WTC11 (cell line): ENCODE measurements around the gene FBXO47. TPM values are rescaled to one million over a fixed set of nuclear protein-coding genes. Genes with fewer than 3 reads are reported as not detected.
"Not testable (repeated sequence)": the region's sequence is repeated elsewhere in the genome, so short reads cannot be mapped to it uniquely, and the experiment has no call there.

Experiments used
- ATAC-seq: fragments of 200-7000 bp; cut with Tn5 transposase; 2 replicates; pipeline ENCODE4 v1.10.0; 2021; ENCODE audit warnings: mild to moderate bottlenecking, moderate library complexity
- CTCF ChIA-PET: fragments of 300-600 bp; sonication (Branson Sonifier 250); formaldehyde crosslinking; loops from one replicate; lab custom pipeline; 2021; ENCODE audit warnings: antibody characterized with exemption; lab: Charles Lee
- POLR2A ChIA-PET: fragments of 350-600 bp; sonication (Branson Sonifier 250); formaldehyde crosslinking; loops from one replicate; lab custom pipeline; 2021; ENCODE audit warnings: antibody characterized with exemption; lab: Charles Lee
- DNase-seq: peaks from one replicate; pipeline ENCODE4 v3.0.0; 2021; ENCODE audit warnings: low spot score
- H3K27ac Mint-ChIP-seq: 2 replicates; pipeline ENCODE4 v1.8.0; 2021; ENCODE audit warnings: mixed read lengths
- H3K27me3 Mint-ChIP-seq: 2 replicates; pipeline ENCODE4 v1.8.0; 2021; ENCODE audit warnings: low read depth, mild to moderate bottlenecking, moderate library complexity, mixed read lengths
- H3K36me3 Mint-ChIP-seq: 2 replicates; pipeline ENCODE4 v1.8.0; 2021; ENCODE audit warnings: mixed read lengths
- H3K4me1 Mint-ChIP-seq: 2 replicates; pipeline ENCODE4 v1.8.0; 2022; ENCODE audit warnings: mixed read lengths
- H3K4me3 Mint-ChIP-seq: 2 replicates; pipeline ENCODE4 v1.8.0; 2021; ENCODE audit warnings: mild to moderate bottlenecking, moderate library complexity, mixed read lengths
- H3K9me3 Mint-ChIP-seq: 2 replicates; pipeline ENCODE4 v1.8.0; 2021; ENCODE audit warnings: mixed read lengths
- CBFB ChIP-seq: sonication (generic); formaldehyde crosslinking; IDR thresholded peaks from 2 replicates; pipeline ENCODE4 v1.8.1; 2022; ENCODE audit warnings: mild to moderate bottlenecking, low read depth, missing genetic modification reagents
- E2F4 ChIP-seq: sonication (generic); formaldehyde crosslinking; IDR thresholded peaks from 2 replicates; pipeline ENCODE4 v1.8.1; 2022; ENCODE audit warnings: low read depth, mild to moderate bottlenecking, moderate library complexity, missing genetic modification reagents, borderline replicate concordance
- ESRRA ChIP-seq: sonication (generic); formaldehyde crosslinking; IDR thresholded peaks from 2 replicates; pipeline ENCODE4 v1.8.1; 2022; ENCODE audit warnings: mild to moderate bottlenecking, missing genetic modification reagents, borderline replicate concordance
- FOXJ3 ChIP-seq: sonication (generic); formaldehyde crosslinking; IDR thresholded peaks from 2 replicates; pipeline ENCODE4 v1.9.0; 2021; ENCODE audit warnings: missing genetic modification reagents, mild to moderate bottlenecking, borderline replicate concordance
- FOXK1 ChIP-seq: sonication (generic); formaldehyde crosslinking; IDR thresholded peaks from 2 replicates; pipeline ENCODE4 v1.8.0; 2022; ENCODE audit warnings: mild to moderate bottlenecking, moderate library complexity, missing genetic modification reagents
- IRF1 ChIP-seq: sonication (generic); formaldehyde crosslinking; IDR thresholded peaks from 2 replicates; pipeline ENCODE4 v1.8.0; 2023; ENCODE audit warnings: missing genetic modification reagents
- JUN ChIP-seq: sonication (generic); formaldehyde crosslinking; IDR thresholded peaks from 2 replicates; pipeline ENCODE4 v1.8.0; 2023; ENCODE audit warnings: mild to moderate bottlenecking, missing genetic modification reagents
- NFYB ChIP-seq: sonication (generic); formaldehyde crosslinking; conservative IDR thresholded peaks from 2 replicates; pipeline ENCODE4 v1.8.0; 2022; ENCODE audit warnings: low read depth, missing genetic modification reagents
- NR2C2 ChIP-seq: sonication (generic); formaldehyde crosslinking; IDR thresholded peaks from 2 replicates; pipeline ENCODE4 v1.8.0; 2022; ENCODE audit warnings: mild to moderate bottlenecking, missing genetic modification reagents
- OVOL2 ChIP-seq: fragments of 250-450 bp; sonication (Bioruptor Pico); IDR thresholded peaks from 2 replicates; pipeline ENCODE4 v1.9.0; 2021; ENCODE audit warnings: mild to moderate bottlenecking, borderline replicate concordance
- PRRX2 ChIP-seq: fragments of 250-450 bp; sonication (Bioruptor Pico); IDR thresholded peaks from 2 replicates; pipeline ENCODE4 v1.8.0; 2021; ENCODE audit warnings: mild to moderate bottlenecking
- SP1 ChIP-seq: sonication (generic); formaldehyde crosslinking; conservative IDR thresholded peaks from 2 replicates; pipeline ENCODE4 v1.8.1; 2022; ENCODE audit warnings: missing genetic modification reagents
- TEAD4 ChIP-seq: sonication (generic); formaldehyde crosslinking; IDR thresholded peaks from 2 replicates; pipeline ENCODE4 v1.8.0; 2022; ENCODE audit warnings: mild to moderate bottlenecking, missing genetic modification reagents
- TP53 ChIP-seq: sonication (generic); formaldehyde crosslinking; IDR thresholded peaks from 2 replicates; pipeline ENCODE4 v1.8.1; 2023; ENCODE audit warnings: mild to moderate bottlenecking, missing genetic modification reagents
- USF2 ChIP-seq: sonication (generic); formaldehyde crosslinking; IDR thresholded peaks from 2 replicates; pipeline ENCODE4 v1.8.1; 2023; ENCODE audit warnings: mild to moderate bottlenecking, missing genetic modification reagents, moderate library complexity
- ZBTB21 ChIP-seq: sonication (generic); formaldehyde crosslinking; IDR thresholded peaks from 2 replicates; pipeline ENCODE4 v1.8.1; 2023; ENCODE audit warnings: mild to moderate bottlenecking, missing genetic modification reagents, borderline replicate concordance
- ZNF121 ChIP-seq: sonication (generic); formaldehyde crosslinking; IDR thresholded peaks from 2 replicates; pipeline ENCODE4 v1.8.0; 2023; ENCODE audit warnings: missing genetic modification reagents
- ZNF396 ChIP-seq: fragments of 250-450 bp; sonication (Bioruptor Pico); IDR thresholded peaks from 2 replicates; pipeline ENCODE4 v1.8.0; 2021; ENCODE audit warnings: mild to moderate bottlenecking, moderate library complexity, borderline replicate concordance
- ZNF416 ChIP-seq: fragments of 250-450 bp; sonication (Bioruptor Pico); IDR thresholded peaks from 2 replicates; pipeline ENCODE4 v1.9.0; 2021; ENCODE audit warnings: mild to moderate bottlenecking, inconsistent platforms
- total RNA-seq: library from RNA; stranded (reverse); gene quantifications from 3 replicates; pipeline ENCODE4 v1.2.3, GENCODE V29; 2021
- TF ChIP-seq, protein P1 (sequence below): sonication (generic); formaldehyde crosslinking; IDR thresholded peaks from 2 replicates; pipeline ENCODE4 v1.8.0; 2022; ENCODE audit warnings: mild to moderate bottlenecking, missing genetic modification reagents
- TF ChIP-seq, protein P2 (sequence below): sonication (generic); formaldehyde crosslinking; IDR thresholded peaks from 2 replicates; pipeline ENCODE4 v1.8.1; 2022; ENCODE audit warnings: mild to moderate bottlenecking, moderate library complexity, missing genetic modification reagents
- TF ChIP-seq, protein P3 (sequence below): sonication (generic); formaldehyde crosslinking; conservative IDR thresholded peaks from 2 replicates; pipeline ENCODE4 v1.8.1; 2022; ENCODE audit warnings: mild to moderate bottlenecking, missing genetic modification reagents

The FBXO47 gene
- total RNA-seq, 1 experiment from 2014 or later: not detected

GRCh38 chr17:38978180-38978579 is 11.0 kb upstream of the FBXO47 start (continued):
- TF ChIP-seq FOXJ3 (CRISPR knock-in tag) (no peak), PRRX2 (CRISPR knock-in tag) (no peak), OVOL2 (no peak), ZNF416 (CRISPR knock-in tag) (no peak), ESRRA (CRISPR knock-in tag) (no peak)
- TF ChIP-seq, protein P1, sequence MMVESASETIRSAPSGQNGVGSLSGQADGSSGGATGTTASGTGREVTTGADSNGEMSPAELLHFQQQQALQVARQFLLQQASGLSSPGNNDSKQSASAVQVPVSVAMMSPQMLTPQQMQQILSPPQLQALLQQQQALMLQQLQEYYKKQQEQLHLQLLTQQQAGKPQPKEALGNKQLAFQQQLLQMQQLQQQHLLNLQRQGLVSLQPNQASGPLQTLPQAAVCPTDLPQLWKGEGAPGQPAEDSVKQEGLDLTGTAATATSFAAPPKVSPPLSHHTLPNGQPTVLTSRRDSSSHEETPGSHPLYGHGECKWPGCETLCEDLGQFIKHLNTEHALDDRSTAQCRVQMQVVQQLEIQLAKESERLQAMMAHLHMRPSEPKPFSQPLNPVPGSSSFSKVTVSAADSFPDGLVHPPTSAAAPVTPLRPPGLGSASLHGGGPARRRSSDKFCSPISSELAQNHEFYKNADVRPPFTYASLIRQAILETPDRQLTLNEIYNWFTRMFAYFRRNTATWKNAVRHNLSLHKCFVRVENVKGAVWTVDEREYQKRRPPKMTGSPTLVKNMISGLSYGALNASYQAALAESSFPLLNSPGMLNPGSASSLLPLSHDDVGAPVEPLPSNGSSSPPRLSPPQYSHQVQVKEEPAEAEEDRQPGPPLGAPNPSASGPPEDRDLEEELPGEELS (CRISPR knock-in tag): no peak

DNA sequence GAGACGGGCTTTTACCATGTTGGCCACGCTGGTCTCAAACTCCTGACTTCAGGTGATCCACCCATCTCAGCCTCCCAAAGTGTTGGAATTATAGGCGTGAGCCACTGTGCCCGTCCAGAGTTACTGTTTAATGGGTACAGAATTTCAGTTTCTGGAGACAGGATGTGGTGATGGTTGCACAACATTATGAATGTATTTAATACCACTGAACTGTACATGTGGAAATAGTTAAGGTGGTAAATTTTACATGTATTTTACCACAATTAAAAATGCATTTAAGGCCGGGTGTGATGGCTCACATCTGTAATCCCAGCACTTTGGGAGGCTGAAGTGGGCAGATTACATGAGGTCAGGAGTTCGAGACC is 9.0 kb upstream of the FBXO47 start:
- H3K27ac Mint-ChIP-seq: not testable (repeated sequence)

GRCh38 chr17:38970804-38971203 is 3.6 kb upstream of the FBXO47 start:
- POLR2A ChIA-PET: no interaction called here
- no peak overlapping the region for H3K4me3 Mint-ChIP-seq
- no peak for DNase-seq
- H3K4me1 Mint-ChIP-seq: peaks cover 18% of the 10 kb centered on the region
- no peak overlapping the region for H3K27ac Mint-ChIP-seq
- TF ChIP-seq E2F4 (CRISPR knock-in tag) (no peak), TP53 (CRISPR knock-in tag) (no peak), CBFB (CRISPR knock-in tag) (no peak), NR2C2 (CRISPR knock-in tag) (no peak), NFYB (CRISPR knock-in tag) (no peak), USF2 (CRISPR knock-in tag) (no peak), FOXK1 (no peak), SP1 (CRISPR knock-in tag) (no peak), ZNF121 (CRISPR knock-in tag) (no peak), JUN (CRISPR knock-in tag) (no peak), IRF1 (CRISPR knock-in tag) (no peak), TEAD4 (no peak), ZBTB21 (CRISPR knock-in tag) (no peak), ZNF396 (CRISPR knock-in tag) (no peak)
- TF ChIP-seq, protein P2, sequence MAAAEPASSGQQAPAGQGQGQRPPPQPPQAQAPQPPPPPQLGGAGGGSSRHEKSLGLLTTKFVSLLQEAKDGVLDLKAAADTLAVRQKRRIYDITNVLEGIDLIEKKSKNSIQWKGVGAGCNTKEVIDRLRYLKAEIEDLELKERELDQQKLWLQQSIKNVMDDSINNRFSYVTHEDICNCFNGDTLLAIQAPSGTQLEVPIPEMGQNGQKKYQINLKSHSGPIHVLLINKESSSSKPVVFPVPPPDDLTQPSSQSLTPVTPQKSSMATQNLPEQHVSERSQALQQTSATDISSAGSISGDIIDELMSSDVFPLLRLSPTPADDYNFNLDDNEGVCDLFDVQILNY (CRISPR knock-in tag): no peak
- TF ChIP-seq, protein P1 (CRISPR knock-in tag): no peak
- TF ChIP-seq, protein P3, sequence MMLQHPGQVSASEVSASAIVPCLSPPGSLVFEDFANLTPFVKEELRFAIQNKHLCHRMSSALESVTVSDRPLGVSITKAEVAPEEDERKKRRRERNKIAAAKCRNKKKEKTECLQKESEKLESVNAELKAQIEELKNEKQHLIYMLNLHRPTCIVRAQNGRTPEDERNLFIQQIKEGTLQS: no peak
- no peaks in the 10 kb centered on the region for H3K36me3 Mint-ChIP-seq
- no peaks in the 10 kb centered on the region; the same call in 1 of the 2 replicates for H3K27me3 Mint-ChIP-seq
- no peaks in the 10 kb centered on the region for H3K9me3 Mint-ChIP-seq
- no peak for ATAC-seq
- CTCF ChIA-PET: interaction anchor here (0.6 to 5.0 kb wide), 12 partner anchors 10 to 236 kb away, joined by 3 to 27 read pairs (median 4); partner anchors contain the start of gene LASP1NB

More for the DNA sequence above, 9.0 kb upstream of the FBXO47 start:
- CTCF ChIA-PET: interaction anchor here (1.7 kb wide), 1 partner anchor 199 kb away, joined by 4 read pairs; no protein-coding TSS in a partner anchor
- not testable (repeated sequence) for H3K36me3 Mint-ChIP-seq, H3K4me3 Mint-ChIP-seq, DNase-seq, H3K9me3 Mint-ChIP-seq, ATAC-seq, H3K27me3 Mint-ChIP-seq, H3K4me1 Mint-ChIP-seq
- POLR2A ChIA-PET: interaction anchor here (0.7 kb wide), 1 partner anchor 199 kb away, joined by 4 read pairs; no protein-coding TSS in a partner anchor
